ENCODE data around the gene MTMR4.

GRCh38 chr17:58516644-58517377, 2.4 kb upstream of the MTMR4 start:
- TF ChIP-seq CTCF (IDR thresholded peaks at IDR 0.05), result no peak
- TF ChIP-seq POLR2A (IDR thresholded peaks at IDR 0.05), result no peak
- TF ChIP-seq POLR2AphosphoS5 (IDR thresholded peaks at IDR 0.05), result no peak
- no peak for TF ChIP-seq EP300 (IDR thresholded peaks at IDR 0.05)
